K562 (cell line): Measurements from ENCODE around the gene MAPT. TPM values are rescaled to one million over a fixed set of nuclear protein-coding genes. Genes with fewer than 3 reads are reported as not detected.

Experiments used
- ATF4 ChIP-seq: fragments of 450-650 bp; formaldehyde crosslinking; IDR thresholded peaks from 2 replicates; pipeline ENCODE4 v1.4.0; 2022; ENCODE audit warnings: mild to moderate bottlenecking, moderate library complexity
- C11orf30 ChIP-seq: fragments of 450-650 bp; IDR thresholded peaks from 2 replicates; pipeline ENCODE4 v1.6.1; 2016; ENCODE audit warnings: low read depth, mild to moderate bottlenecking
- CHAMP1 ChIP-seq: fragments of 450-650 bp; IDR thresholded peaks from 2 replicates; pipeline ENCODE4 v1.6.1; 2016; ENCODE audit warnings: mild to moderate bottlenecking
- CREB1 ChIP-seq, 2 experiments: sonication (generic) in 1 of 2; formaldehyde crosslinking in 1 of 2; IDR thresholded peaks; 2 replicates each; pipeline versions ENCODE4 v1.6.1 to v1.8.0; 2012 to 2022; ENCODE audit warnings: inconsistent platforms in 1 of 2, mild to moderate bottlenecking in 1 of 2, missing genetic modification reagents in 1 of 2, moderate library complexity in 1 of 2
- ERF ChIP-seq: fragments of 450-650 bp; formaldehyde crosslinking; IDR thresholded peaks from 2 replicates; pipeline ENCODE4 v1.4.0; 2020; ENCODE audit warnings: mild to moderate bottlenecking, mixed read lengths
- ETS1 ChIP-seq: conservative IDR thresholded peaks from 2 replicates; pipeline ENCODE4 v1.6.1; 2011; ENCODE audit warnings: low read depth, mild to moderate bottlenecking, low read length; ENCODE audit not compliant: control insufficient read depth
- HDAC3 ChIP-seq: fragments of 450-650 bp; IDR thresholded peaks from 2 replicates; pipeline ENCODE4 v1.6.1; 2018; ENCODE audit warnings: borderline replicate concordance, mild to moderate bottlenecking, moderate library complexity; ENCODE audit not compliant: partially characterized antibody
- ILK ChIP-seq: fragments of 450-650 bp; IDR thresholded peaks from 2 replicates; pipeline ENCODE4 v1.6.1; 2016; ENCODE audit warnings: missing genetic modification characterization, low read depth, mild to moderate bottlenecking, missing compliant biosample characterization, moderate library complexity, borderline replicate concordance
- KLF16 ChIP-seq: IDR thresholded peaks from 2 replicates; pipeline ENCODE4 v1.6.1; 2016; ENCODE audit warnings: antibody characterized with exemption
- NFATC3 ChIP-seq: fragments of 450-650 bp; IDR thresholded peaks from 2 replicates; pipeline ENCODE4 v1.6.1; 2017; ENCODE audit warnings: mild to moderate bottlenecking
- NR4A1 ChIP-seq, 2 experiments: fragments of 250-450 bp in 1 of 2; fragments of 450-650 bp in 1 of 2; sonication (Bioruptor Pico) in 1 of 2; IDR thresholded peaks; 2 replicates each; pipeline versions ENCODE4 v1.4.0 to v1.6.1; 2016 to 2020; ENCODE audit warnings: mild to moderate bottlenecking in 2 of 2, missing compliant biosample characterization in 1 of 2, missing genetic modification characterization in 1 of 2, moderate library complexity in 1 of 2
- POLR2A ChIP-seq: fragments of 450-650 bp; conservative IDR thresholded peaks from 2 replicates; pipeline ENCODE4 v1.6.1; 2016
- PYGO2 ChIP-seq: fragments of 450-650 bp; IDR thresholded peaks from 2 replicates; pipeline ENCODE4 v1.6.1; 2016; ENCODE audit warnings: mild to moderate bottlenecking, missing genetic modification characterization, moderate library complexity, missing compliant biosample characterization
- SAFB2 ChIP-seq: fragments of 200-400 bp; formaldehyde crosslinking; IDR thresholded peaks from 2 replicates; pipeline ENCODE4 v1.6.1; 2018; ENCODE audit warnings: borderline replicate concordance, low read length, low read depth, moderate library complexity; ENCODE audit not compliant: severe bottlenecking
- SMAD3 ChIP-seq: fragments of 450-650 bp; formaldehyde crosslinking; conservative IDR thresholded peaks from 2 replicates; pipeline ENCODE4 v1.4.0; 2020; ENCODE audit warnings: mild to moderate bottlenecking
- SRSF1 ChIP-seq: fragments of 200-400 bp; formaldehyde crosslinking; IDR thresholded peaks from 2 replicates; pipeline ENCODE4 v1.6.1; 2017; ENCODE audit warnings: mild to moderate bottlenecking, low read depth, low read length, moderate library complexity
- SRSF3 ChIP-seq: fragments of 200-400 bp; formaldehyde crosslinking; IDR thresholded peaks from 2 replicates; pipeline ENCODE4 v1.6.1; 2016; ENCODE audit warnings: mild to moderate bottlenecking, low read length, moderate library complexity; ENCODE audit not compliant: insufficient read depth
- THRAP3 ChIP-seq: fragments of 450-650 bp; IDR thresholded peaks from 2 replicates; pipeline ENCODE4 v1.6.1; 2016; ENCODE audit warnings: mild to moderate bottlenecking, inconsistent platforms, borderline replicate concordance
- WHSC1 ChIP-seq: IDR thresholded peaks from one replicate; pipeline ENCODE4 v1.6.1; 2012; ENCODE audit warnings: low read length, control low read depth, inconsistent platforms
- YY1 ChIP-seq, 3 experiments: IDR thresholded peaks; 2 replicates each; pipeline ENCODE4 v1.6.1; 2011; ENCODE audit warnings: low read length in 2 of 3, mild to moderate bottlenecking in 2 of 3, moderate library complexity in 2 of 3, borderline replicate concordance in 1 of 3, control low read depth in 1 of 3, low read depth in 1 of 3; ENCODE audit not compliant: insufficient read depth in 3 of 3, insufficient replicate concordance in 2 of 3, control insufficient read depth in 1 of 3, insufficient read length in 1 of 3; ENCODE audit errors: extremely low read depth in 1 of 3
- ZNF121 ChIP-seq: sonication (generic); formaldehyde crosslinking; conservative IDR thresholded peaks from 2 replicates; pipeline ENCODE4 v1.8.0; 2022; ENCODE audit warnings: missing genetic modification reagents
- ZNF436 ChIP-seq: fragments of 250-450, 450-650 bp; sonication (Bioruptor Pico); formaldehyde crosslinking; IDR thresholded peaks from 2 replicates; pipeline ENCODE4 v1.7.0; 2020; ENCODE audit warnings: mild to moderate bottlenecking
- ZNF699 ChIP-seq: fragments of 250-450 bp; sonication (Bioruptor Pico); IDR thresholded peaks from 2 replicates; pipeline ENCODE4 v1.8.0; 2021; ENCODE audit warnings: mild to moderate bottlenecking, moderate library complexity; ENCODE audit not compliant: insufficient replicate concordance
- polyA plus RNA-seq, 8 experiments: library from polyadenylated mRNA; depleted of rRNA in 4 of 8; stranded (reverse) in 5 of 8; unstranded in 3 of 8; fragments of >200 nt; fragmentation: Nextera tagmentation in 2 of 8; fragmentation: Illumina TruSeq in 1 of 8; extraction: Ambion mirVana in 2 of 8; extraction: Trizol in 1 of 8; gene quantifications; 2 replicates each; pipeline versions ENCODE4 v1.2.1 to v1.2.3, GENCODE V29; 2011 to 2014; ENCODE audit warnings: inconsistent platforms in 1 of 8, missing spikeins in 1 of 8
- total RNA-seq, 7 experiments: library from RNA; depleted of rRNA in 6 of 7; stranded (reverse); fragments of >200 nt in 6 of 7; fragmentation: Illumina TruSeq in 2 of 7; extraction: Trizol in 2 of 7; gene quantifications; 2 replicates each; pipeline versions ENCODE4 v1.2.1 to v1.2.3, GENCODE V29; 2011 to 2021; ENCODE audit warnings: low replicate concordance in 1 of 7

The MAPT gene
- total and polyA plus RNA-seq, 9 of the 15 experiments (the other 6 are each of a cell fraction or from before 2014, with no cell fraction given) = 0.04 to 1.1 (median 0.36) TPM

GRCh38 chr17:46044286-46044928, 150.1 kb downstream of the MAPT start (continued):
- TF ChIP-seq SAFB2 (no peak), ERF (CRISPR knock-in tag) (no peak), WHSC1 (no peak), NR4A1 (CRISPR knock-in tag; IDR thresholded peaks at IDR 0.05) (no peak), NR4A1 (tag; IDR thresholded peaks at IDR 0.05) (no peak), ILK (no peak), SRSF1 (no peak), C11orf30 (no peak), THRAP3 (no peak), KLF16 (no peak), ETS1 (no peak), ZNF699 (CRISPR knock-in tag) (no peak), CHAMP1 (no peak), SMAD3 (no peak), CREB1 (IDR thresholded peaks at IDR 0.05) (no peak), CREB1 (CRISPR knock-in tag; IDR thresholded peaks at IDR 0.05) (no peak), NFATC3 (no peak), POLR2A (no peak), SRSF3 (no peak), ATF4 (CRISPR knock-in tag) (no peak), PYGO2 (tag) (no peak), ZNF121 (CRISPR knock-in tag) (no peak), YY1 (IDR thresholded peaks at IDR 0.05; ENCODE audit: borderline replicate concordance in 1 of 3, control insufficient read depth in 1 of 3, extremely low read depth in 1 of 3, insufficient read depth in 3 of 3, insufficient read length in 1 of 3, insufficient replicate concordance in 2 of 3, low read depth in 1 of 3, low read length in 2 of 3) (peak in 1 of 3 experiments; percentile 76), ZNF436 (CRISPR knock-in tag) (no peak), HDAC3 (no peak)
